Left cardiac atrium (tissue), 4 donors: ENCODE results near the gene MAML1. TPM values are rescaled to one million over a fixed set of nuclear protein-coding genes. Genes with fewer than 3 reads are reported as not detected.

ENCODE experiments used
- ATAC-seq, 2 donors: fragments of 200-7000 bp; cut with Tn5 transposase; one replicate each; pipeline ENCODE4 v1.9.1; 2020; ENCODE audit warnings: mild to moderate bottlenecking in 2 of 2, moderate library complexity in 2 of 2
- DNase-seq: peaks from one replicate; pipeline ENCODE4 v3.0.0-alpha.2; 2020
- intact Hi-C, 2 donors: fragments of 100-400 bp; cut with DNase I; formaldehyde crosslinking; loops; one replicate each; pipeline versions ENCODE4 v1.14.1 to v1.15.1; 2022 to 2023
- total RNA-seq, 2 donors: library from RNA; stranded (reverse); fragmentation: NEBNext Ultra II Directional; extraction: Animal tissue kit (Norgen Biotek cat#: 25700); gene quantifications; one replicate each; pipeline ENCODE4 v1.2.1, GENCODE V29; 2021
- donor health status: DM: no; HTN: yes; CAD: no.
- donor health status: DM: no; HTN: yes; CAD: no; lungs with severe emphysema.
- donor health status: DM: yes; HTN: yes; CAD: no.
- donor health status: Dilated cardiomyopathy.

The MAML1 gene
- total RNA-seq, 2 donors from 2014 or later, result 11.9 to 15.3 TPM

GRCh38 chr5:179764056-179764455 lies 31.4 kb downstream of the MAML1 start:
- no peak for DNase-seq
- no peak for ATAC-seq
- intact Hi-C loops, result no loop called here

GRCh38 chr5:179765400-179765799 lies 32.8 kb downstream of the MAML1 start:
- peak; percentile 83 for DNase-seq
- intact Hi-C loops, result no loop called here
- ATAC-seq, result peak; percentile 32 to 83

- peak in 1 of 2 donors; percentile 3 for ATAC-seq
- intact Hi-C loops, result no loop called here
These were observed 33.6 kb downstream of the MAML1 start for GRCh38 chr5:179766021-179766725.

GRCh38 chr5:179766726-179767455 lies 34.3 kb downstream of the MAML1 start:
- ATAC-seq, result no peak
- no peak for DNase-seq
- intact Hi-C loops, result no loop called here

More at GRCh38 chr5:179766021-179766725, 33.6 kb downstream of the MAML1 start:
- no peak for DNase-seq

- intact Hi-C loops, result no loop called here
- ATAC-seq (no peak), DNase-seq (no peak)
These were observed 35.0 kb downstream of the MAML1 start for GRCh38 chr5:179767496-179768100.

- intact Hi-C loops, result no loop called here
These were observed 35.9 kb downstream of the MAML1 start for GRCh38 chr5:179768326-179769085.

GRCh38 chr5:179769271-179769670 lies 36.6 kb downstream of the MAML1 start:
- no peak for ATAC-seq
- peak; percentile 4 for DNase-seq
- intact Hi-C loops, result no loop called here

More at GRCh38 chr5:179768326-179769085, 35.9 kb downstream of the MAML1 start:
- ATAC-seq (no peak), DNase-seq (peak; percentile 12)

GRCh38 chr5:179769796-179770195 lies 37.2 kb downstream of the MAML1 start:
- DNase-seq (peak; percentile 3), ATAC-seq (no peak)
- intact Hi-C loops, result no loop called here

GRCh38 chr5:179771311-179771895 lies 38.8 kb downstream of the MAML1 start:
- no peak for ATAC-seq
- intact Hi-C loops, result no loop called here

GRCh38 chr5:179772351-179772750 lies 39.7 kb downstream of the MAML1 start:
- peak; percentile 6 for DNase-seq
- no peak for ATAC-seq
- intact Hi-C loops, result no loop called here

More at GRCh38 chr5:179771311-179771895, 38.8 kb downstream of the MAML1 start:
- DNase-seq, result peak; percentile 14

GRCh38 chr5:179773686-179774040 lies 41.0 kb downstream of the MAML1 start:
- intact Hi-C loops, result no loop called here

GRCh38 chr5:179774442-179774841 lies 41.8 kb downstream of the MAML1 start:
- peak in 1 of 2 donors; percentile 8 for ATAC-seq
- intact Hi-C loops, result no loop called here
- peak; percentile 17 for DNase-seq

More at GRCh38 chr5:179773686-179774040, 41.0 kb downstream of the MAML1 start:
- DNase-seq, result peak; percentile 9
- no peak for ATAC-seq

GRCh38 chr5:179776411-179776938 lies 43.9 kb downstream of the MAML1 start:
- peak; percentile 8 for DNase-seq
- intact Hi-C loops, result no loop called here
- ATAC-seq, result peak in 1 of 2 donors; percentile 33

GRCh38 chr5:179777456-179777855 lies 44.8 kb downstream of the MAML1 start:
- intact Hi-C loops, result no loop called here
- DNase-seq (no peak), ATAC-seq (no peak)

- ATAC-seq, result peak in 1 of 2 donors; percentile 29
- DNase-seq, result peak; percentile 4
- intact Hi-C loops, result no loop called here
These were observed 45.3 kb downstream of the MAML1 start for GRCh38 chr5:179777909-179778308.

- intact Hi-C loops, result no loop called here
- ATAC-seq (no peak), DNase-seq (no peak)
These were observed 46.0 kb downstream of the MAML1 start for GRCh38 chr5:179778591-179778990.

- intact Hi-C loops, result no loop called here
- ATAC-seq, result no peak
- no peak for DNase-seq
These were observed 47.2 kb downstream of the MAML1 start for GRCh38 chr5:179779826-179780225.

GRCh38 chr5:179780362-179780761 lies 47.7 kb downstream of the MAML1 start:
- ATAC-seq (peak in 1 of 2 donors; percentile 39), DNase-seq (no peak)

GRCh38 chr5:179781846-179782245 lies 49.2 kb downstream of the MAML1 start:
- ATAC-seq, result no peak
- intact Hi-C loops, result no loop called here
- no peak for DNase-seq

More at GRCh38 chr5:179780362-179780761, 47.7 kb downstream of the MAML1 start:
- intact Hi-C loops, result no loop called here
